HG03469 (cell line): ENCODE measurements around the gene CASR.

Experiments used
- ATAC-seq: cut with Tn5 transposase; IDR thresholded peaks from one replicate; pipeline ENCODE4 v1.9.1; 2021; ENCODE audit warnings: mild to moderate bottlenecking, moderate library complexity, moderate number of reproducible peaks; ENCODE audit not compliant: unreplicated experiment

The CASR gene

GRCh38 chr3:122257644-122258364 lies 74.3 kb downstream of the CASR start:
- ATAC-seq, result no peak

- ATAC-seq, result peak; percentile 76
Measured at GRCh38 chr3:122258757-122259371, 75.4 kb downstream of the CASR start.

GRCh38 chr3:122260206-122260605 lies 76.7 kb downstream of the CASR start:
- ATAC-seq, result no peak

GRCh38 chr3:122263058-122263457 lies 79.6 kb downstream of the CASR start:
- ATAC-seq, result no peak

GRCh38 chr3:122263974-122264588 lies 80.6 kb downstream of the CASR start:
- no peak for ATAC-seq

- no peak for ATAC-seq
Measured at GRCh38 chr3:122265957-122266356, 82.5 kb downstream of the CASR start.

GRCh38 chr3:122268257-122269024 lies 85.0 kb downstream of the CASR start:
- no peak for ATAC-seq

- ATAC-seq, result no peak
Measured at GRCh38 chr3:122269045-122269444, 85.6 kb downstream of the CASR start.

- no peak for ATAC-seq
Measured at GRCh38 chr3:122271246-122271898, 87.9 kb downstream of the CASR start.

GRCh38 chr3:122272879-122273278 lies 89.4 kb downstream of the CASR start:
- ATAC-seq, result no peak

- no peak for ATAC-seq
Measured at GRCh38 chr3:122273498-122273897, 90.0 kb downstream of the CASR start.

- no peak for ATAC-seq
Measured at GRCh38 chr3:122281891-122282290, 98.4 kb downstream of the CASR start.

GRCh38 chr3:122283796-122284445 lies 100.5 kb downstream of the CASR start:
- ATAC-seq, result no peak

GRCh38 chr3:122284486-122284885 lies 101.0 kb downstream of the CASR start:
- no peak for ATAC-seq

- ATAC-seq, result no peak
Measured at GRCh38 chr3:122294359-122294758, 110.9 kb downstream of the CASR start.

GRCh38 chr3:122295266-122296062 lies 112.0 kb downstream of the CASR start:
- no peak for ATAC-seq

- peak; percentile 47 for ATAC-seq
Measured at GRCh38 chr3:122298239-122298638, 114.8 kb downstream of the CASR start.

GRCh38 chr3:122299215-122299614 lies 115.7 kb downstream of the CASR start:
- no peak for ATAC-seq

- ATAC-seq, result no peak
Measured at GRCh38 chr3:122299872-122300460, 116.5 kb downstream of the CASR start.
